Stimulated activated CD4-positive, alpha-beta T cell treated with anti-CD3 and anti-CD28 coated beads, Interleukin-2, amount 100 ng/mL, for 4 hours (primary cell): Measurements from ENCODE around the gene IPCEF1.
"Not testable (repeated sequence)": the region's sequence is repeated elsewhere in the genome, so short reads cannot be mapped to it uniquely, and the experiment has no call there.

Experiments
- DNase-seq: peaks from one replicate; pipeline ENCODE4 v3.0.0-alpha.2; 2020; ENCODE audit warnings: low read depth

The IPCEF1 gene

DNA sequence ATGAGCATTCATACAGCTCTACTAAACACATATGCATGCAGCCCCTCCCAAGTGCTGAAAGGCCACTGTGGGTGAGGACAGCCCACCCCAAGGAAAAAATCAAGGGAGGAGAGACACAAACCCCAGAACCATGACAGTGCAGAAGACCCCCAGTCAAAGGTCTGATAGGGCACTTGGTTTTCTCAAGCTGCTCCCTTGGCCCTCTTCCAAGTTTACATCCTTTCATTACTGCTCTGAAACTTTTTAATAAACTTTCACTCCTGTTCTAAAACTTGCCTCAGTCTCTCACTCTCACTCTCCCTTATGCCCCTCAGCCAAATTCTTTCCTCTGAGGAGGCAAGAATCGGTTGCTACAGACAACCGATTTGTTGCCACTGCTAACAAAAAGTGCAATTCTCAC, 24.9 kb downstream of the IPCEF1 start:
- DNase-seq = no peak

DNA sequence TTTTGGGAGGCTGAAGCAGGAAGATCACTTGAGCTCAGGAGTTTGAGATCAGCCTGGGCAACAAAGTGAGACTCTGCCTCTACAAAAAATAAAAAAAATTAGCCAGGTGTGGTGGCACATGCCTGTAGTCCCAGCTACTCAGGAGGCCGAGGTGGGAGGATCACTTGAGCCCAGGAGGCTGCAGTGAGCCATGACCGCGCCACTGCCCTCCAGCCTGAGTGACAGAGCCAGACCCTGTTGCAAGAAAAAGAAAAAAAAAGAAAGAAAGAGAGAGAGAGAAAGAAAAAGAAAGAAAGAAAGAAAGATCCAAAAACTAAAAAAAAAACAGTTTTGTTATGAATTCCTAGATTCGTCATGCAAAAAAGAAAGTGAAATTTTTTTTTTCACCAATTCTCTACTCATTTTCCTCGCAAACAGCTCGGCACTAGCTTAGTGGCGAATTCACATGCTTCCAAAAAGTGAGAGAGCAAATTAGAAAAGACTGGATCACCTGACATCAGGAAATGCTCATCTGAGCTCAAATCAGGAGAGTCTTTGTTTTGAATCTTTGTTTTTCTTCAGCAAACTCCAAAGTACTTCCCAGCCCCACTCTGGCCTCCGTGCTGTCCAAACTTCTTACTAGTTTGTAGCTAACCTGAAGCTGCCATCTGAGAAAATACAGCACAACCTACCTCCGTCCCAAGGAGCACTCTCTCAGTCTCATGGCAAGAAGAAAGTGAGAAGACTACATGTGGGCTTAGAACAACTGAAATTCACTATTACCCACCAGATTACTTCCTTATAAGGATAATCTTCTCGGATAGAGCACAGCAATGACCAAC, 27.0 kb downstream of the IPCEF1 start:
- DNase-seq = no peak

DNA sequence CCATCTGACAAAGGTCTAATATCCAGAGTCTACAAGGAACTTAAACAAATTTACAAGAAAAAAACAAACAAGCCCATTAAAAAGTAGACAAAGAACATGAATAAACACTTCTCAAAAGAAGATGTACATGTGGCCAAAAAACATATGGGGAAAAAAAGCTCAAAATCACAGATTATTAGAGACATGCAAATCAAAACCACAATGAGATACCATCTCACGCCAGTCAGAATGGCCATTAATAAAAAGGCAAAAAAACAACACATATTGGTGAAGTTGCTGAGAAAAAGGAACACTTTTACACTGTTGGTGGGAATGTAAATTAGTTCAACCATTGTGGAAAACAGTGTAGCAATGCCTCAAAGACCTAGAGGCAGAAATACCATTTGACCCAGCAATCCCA, 29.3 kb downstream of the IPCEF1 start:
- DNase-seq = not testable (repeated sequence)

DNA sequence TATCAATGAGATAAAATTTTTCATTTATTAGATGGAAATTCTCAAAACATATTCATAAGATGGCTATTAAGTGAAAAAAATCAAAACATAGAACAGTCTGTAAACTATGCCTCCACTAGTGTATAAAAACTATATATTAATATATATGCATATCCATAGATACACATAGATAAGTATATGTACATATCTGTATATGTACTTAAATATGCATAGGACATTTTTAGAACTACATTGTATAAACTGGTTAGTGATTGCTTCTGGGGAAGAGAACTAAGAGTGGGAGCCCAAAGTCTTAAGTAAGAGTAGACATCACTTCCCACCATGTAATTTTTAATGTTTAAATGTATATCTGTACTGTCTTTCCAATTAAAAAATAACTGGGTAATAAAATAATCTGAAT, 31.5 kb downstream of the IPCEF1 start:
- DNase-seq = no peak

GRCh38 chr6:154320181-154320580, 36.4 kb downstream of the IPCEF1 start:
- DNase-seq = no peak

- DNase-seq = no peak
These were observed 37.3 kb downstream of the IPCEF1 start for GRCh38 chr6:154319231-154319858.

- DNase-seq = no peak
These were observed 37.9 kb downstream of the IPCEF1 start for GRCh38 chr6:154318721-154319120.

DNA sequence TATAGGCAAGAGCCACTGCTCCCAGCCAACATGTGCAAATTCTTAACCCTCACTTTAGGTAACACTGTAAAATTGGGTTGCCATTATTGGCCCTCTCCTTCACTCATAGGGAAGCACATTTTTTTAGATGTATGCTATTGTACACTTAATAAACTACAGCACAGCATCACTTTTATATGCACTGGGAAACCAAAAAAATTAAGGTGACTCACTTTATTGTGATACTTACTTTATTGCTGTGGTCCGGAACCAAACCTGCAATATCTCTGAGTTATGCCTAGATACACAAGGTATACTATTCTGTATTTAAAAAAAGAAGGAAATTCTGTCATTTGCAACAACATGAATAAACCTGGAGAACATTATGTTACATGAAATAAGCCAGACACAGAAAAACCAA, 40.5 kb downstream of the IPCEF1 start:
- DNase-seq = no peak

GRCh38 chr6:154314084-154314483, 42.5 kb downstream of the IPCEF1 start:
- DNase-seq = no peak

GRCh38 chr6:154308986-154309385, 47.6 kb downstream of the IPCEF1 start:
- DNase-seq = no peak

GRCh38 chr6:154307696-154308425, 48.7 kb downstream of the IPCEF1 start:
- DNase-seq = no peak

- not testable (repeated sequence) for DNase-seq
These were observed 49.5 kb downstream of the IPCEF1 start for GRCh38 chr6:154307147-154307546.

DNA sequence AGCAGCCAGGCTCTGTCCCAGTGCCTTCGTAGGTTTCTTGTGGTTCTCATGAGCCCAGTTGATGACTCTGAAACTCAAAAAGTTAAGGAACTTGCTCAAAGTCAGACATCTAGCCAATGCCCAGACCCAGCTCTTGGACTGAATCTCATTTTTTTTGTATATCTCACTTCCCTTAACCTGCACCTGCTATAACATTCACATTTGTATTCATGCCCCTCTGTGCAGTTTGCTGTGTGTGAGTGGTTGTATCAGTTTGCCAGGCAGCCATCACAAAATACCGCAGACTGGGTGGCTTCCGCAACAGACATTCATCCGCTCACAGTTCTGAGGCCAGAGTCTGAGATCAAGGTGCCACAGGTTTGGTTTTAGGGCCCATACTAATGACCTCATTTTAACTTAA, 49.9 kb downstream of the IPCEF1 start:
- no peak for DNase-seq

- DNase-seq = no peak
These were observed 52.4 kb downstream of the IPCEF1 start for GRCh38 chr6:154304191-154304590.

- DNase-seq = not testable (repeated sequence)
These were observed 53.0 kb downstream of the IPCEF1 start for GRCh38 chr6:154303642-154304041.

DNA sequence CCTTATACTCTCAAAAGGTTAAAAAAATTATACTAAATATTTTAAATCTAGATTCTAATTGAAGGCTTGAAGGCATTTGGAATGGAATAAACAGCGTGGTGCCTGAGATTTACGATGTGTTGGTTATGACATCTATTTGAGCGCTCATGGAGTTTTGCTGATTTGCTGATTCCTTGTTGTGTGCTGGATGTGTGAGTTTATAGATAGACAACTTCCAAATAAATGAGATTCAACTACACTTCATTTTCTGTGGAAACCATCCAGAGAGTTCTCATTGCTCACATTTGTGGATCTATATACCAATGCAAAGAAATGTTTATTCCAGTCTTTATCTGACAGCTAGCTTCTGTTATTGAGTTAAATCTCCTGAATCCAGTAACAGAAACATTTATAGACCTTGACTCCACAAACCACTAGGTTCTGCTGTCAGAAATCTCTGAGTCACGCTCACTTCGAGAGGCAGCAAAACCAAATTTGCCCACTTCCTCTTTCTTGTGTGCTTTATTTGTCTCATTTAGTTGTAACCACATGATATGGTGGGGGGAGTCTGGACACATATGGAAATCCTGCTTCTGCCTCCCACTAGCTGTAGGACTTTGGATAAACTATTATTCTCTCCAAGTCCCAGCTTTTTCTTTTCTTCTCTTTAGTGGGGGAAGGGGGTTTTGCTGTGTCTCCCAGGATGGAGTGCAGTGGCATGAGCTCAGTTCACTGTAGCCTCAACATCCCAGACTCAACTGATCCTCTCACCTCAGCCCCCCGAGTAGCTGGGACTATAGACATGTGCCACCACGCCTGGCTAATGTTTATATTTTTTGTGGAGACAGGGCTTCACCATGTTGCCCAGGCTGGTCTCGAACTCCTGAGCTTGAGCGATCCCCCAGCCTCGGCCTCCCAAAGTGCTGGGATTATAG, 54.5 kb downstream of the IPCEF1 start:
- no peak for DNase-seq

DNA sequence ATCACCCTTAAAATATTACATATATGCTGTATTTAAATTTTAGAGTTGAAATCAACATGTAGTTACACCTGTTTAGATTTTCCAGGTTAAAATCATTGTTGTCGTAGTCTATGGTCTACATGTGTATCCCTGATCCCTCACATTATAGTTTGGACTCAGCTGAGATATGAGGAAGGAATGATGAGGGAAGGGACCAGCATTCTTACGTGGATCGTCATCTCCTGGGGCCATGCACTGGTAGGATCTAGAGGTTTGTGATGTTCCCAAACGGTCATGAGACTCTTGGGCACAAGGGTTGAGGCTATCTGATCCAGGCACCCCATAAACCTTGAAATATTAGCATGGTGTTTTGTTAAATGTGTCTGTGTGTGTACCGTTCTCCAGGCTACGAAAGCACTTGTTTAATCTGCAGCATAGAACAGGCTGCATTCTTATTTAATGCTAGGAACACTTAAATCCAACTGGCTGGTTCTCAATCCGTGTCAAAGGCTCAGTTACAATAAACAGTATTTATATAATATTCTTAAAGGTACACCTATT, 55.4 kb downstream of the IPCEF1 start:
- DNase-seq = no peak

DNA sequence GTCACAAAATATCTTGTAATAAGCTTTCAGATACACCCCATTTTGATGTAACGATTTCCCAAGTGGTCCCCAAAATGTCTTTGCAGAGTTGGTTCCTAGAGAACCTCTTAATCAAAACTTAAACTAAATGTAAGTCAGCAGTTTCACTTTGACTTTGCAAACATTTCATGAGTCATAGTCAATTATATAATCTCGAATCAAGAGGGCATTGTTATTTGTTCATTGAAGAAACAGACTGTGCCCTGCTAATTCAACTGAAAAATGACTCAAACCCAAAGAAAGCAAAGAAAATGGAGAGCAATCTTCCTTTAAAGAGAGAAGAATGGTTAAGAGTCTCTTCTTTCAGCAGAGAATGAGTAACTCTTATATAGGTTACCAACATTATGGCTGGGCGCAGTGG, 58.3 kb downstream of the IPCEF1 start:
- DNase-seq = no peak

DNA sequence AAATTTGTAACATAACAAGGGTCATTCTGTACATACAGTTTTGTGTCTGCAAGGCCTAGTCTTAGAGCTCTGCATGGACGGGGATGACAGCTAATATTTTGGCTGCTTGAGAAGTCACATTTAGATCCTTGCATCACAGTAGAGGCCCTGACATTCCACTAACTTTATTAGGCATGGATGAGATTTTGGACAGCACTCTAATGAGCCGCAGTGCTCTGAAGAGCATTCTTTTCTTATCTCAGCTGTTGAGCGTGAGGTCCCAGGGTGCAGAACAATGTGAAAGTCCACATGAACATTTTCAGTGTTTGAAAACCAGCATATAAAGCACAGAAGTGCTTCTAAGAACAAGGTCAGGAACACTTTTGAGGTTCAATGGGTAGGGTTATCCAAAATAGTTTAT, 58.9 kb downstream of the IPCEF1 start:
- DNase-seq = no peak

- DNase-seq = no peak
These were observed 59.4 kb downstream of the IPCEF1 start for GRCh38 chr6:154297210-154297609.

GRCh38 chr6:154295733-154296132, 60.9 kb downstream of the IPCEF1 start:
- no peak for DNase-seq
